NCI-H526 treated with DMSO at 0.1 percent for 48 hours (cell line): ENCODE results near the gene SPTBN1.
"Not testable (repeated sequence)": the region's sequence is repeated elsewhere in the genome, so short reads cannot be mapped to it uniquely, and the experiment has no call there.

Experiments
- DNase-seq: peaks from one replicate; lab custom pipeline; 2025; lab: John Stamatoyannopoulos, UW

The SPTBN1 gene

DNA sequence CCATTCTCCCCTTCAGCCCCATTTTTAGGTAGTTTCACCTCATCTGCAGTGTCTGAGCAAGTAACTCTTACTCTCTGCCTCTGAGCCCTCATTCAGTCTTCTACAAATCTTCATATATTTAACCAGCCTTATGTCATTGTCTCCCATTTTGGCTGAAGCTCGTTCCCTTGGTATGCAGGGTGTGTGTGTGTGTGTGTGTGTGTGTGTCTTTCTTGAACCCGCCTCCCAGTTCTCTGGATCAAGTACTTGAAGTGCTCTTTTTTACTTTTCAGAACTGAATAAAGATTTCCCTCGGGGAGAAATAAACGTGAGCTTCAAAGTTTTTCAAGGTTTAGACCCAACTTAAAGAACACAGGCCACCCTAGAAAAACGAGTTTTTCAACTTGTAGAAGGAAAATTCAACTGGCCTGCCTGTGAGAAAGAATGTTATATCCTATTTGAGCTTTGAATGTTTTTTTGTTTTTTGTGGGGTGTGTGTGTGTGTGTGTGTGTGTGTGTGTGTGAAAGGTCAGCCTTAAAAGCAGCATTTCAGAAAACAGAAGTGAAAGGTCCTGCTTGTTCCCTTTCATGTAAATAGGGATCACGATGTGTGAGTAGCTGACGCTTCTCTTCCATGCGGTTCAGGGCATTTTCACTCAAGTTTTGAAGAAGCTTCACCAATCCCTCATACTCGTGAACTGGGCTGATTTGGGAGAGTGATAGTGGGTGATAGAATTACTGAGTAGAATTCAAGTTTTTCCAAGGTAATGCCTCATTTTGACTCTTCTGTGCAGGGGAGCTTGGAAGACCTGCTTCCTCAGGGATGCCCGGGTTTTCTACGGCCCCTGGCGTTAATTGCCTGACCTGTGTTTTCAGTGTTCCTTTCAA lies 216.7 kb downstream of the SPTBN1 start:
- no peak for DNase-seq

DNA sequence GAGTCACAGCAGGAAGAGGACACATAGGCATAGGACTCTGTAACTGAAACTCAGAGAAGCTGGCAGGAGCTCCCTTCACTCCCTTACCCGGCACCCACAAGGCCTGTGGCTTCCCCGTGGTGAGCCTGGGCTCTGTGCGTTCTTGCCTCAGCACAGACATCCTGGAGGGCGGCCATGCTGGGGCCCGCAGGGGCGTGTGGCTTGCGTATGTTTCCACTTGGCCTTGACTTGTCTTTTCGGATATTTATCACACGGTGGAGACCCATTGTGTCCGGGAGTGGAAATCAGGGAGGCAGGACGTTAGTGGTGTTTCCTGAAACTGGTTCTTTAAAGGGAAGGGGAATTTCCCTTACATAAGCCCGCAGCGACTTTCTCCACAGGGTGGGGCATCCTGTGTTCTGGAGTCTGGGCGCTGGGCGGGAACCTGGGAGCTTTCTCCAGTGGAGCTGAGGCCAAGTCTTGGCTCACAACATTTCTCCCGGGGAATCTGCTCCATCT lies 217.4 kb downstream of the SPTBN1 start:
- DNase-seq, result no peak

- no peak for DNase-seq
These were observed 219.2 kb downstream of the SPTBN1 start for GRCh38 chr2:54675281-54675680.

GRCh38 chr2:54675738-54676137 lies 219.6 kb downstream of the SPTBN1 start:
- no peak for DNase-seq

- DNase-seq, result no peak
These were observed 220.5 kb downstream of the SPTBN1 start for GRCh38 chr2:54676656-54677055.

DNA sequence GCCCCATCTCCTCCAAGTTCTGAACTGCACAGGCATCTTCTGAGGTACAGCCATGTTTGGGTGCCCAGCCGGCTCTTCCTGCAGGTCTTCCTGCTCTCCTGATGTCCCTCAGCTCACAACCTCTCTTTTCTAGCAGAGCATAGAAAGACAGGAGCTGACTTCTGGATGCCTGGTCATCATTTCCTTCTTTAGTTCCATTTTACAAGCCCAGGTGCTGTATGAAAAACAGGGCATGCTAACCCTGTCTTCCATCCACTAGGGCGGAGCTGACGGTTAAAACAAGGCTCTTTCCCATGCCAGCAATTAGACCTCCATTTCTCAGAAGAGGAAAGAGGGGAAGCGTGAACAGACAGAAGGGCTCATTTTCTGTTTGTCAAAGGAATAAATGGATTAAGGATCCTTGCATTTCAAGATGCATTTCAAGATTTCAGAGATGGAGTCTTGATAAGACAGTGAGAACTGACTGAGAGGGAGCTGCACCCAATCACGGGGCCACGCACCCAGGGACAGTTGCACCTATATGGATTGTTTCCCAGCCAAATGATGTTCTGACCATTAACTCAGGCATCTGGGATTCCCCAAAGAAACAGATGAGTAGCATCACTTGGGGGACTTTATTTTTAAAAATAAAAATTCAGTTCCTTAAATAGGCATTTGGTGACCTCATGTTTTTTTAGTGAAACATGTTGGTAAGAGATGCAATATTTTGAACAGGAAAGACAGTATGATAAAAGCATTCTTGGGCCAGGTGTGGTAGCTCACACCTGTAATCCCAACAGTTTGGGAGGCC lies 221.5 kb downstream of the SPTBN1 start:
- no peak for DNase-seq

GRCh38 chr2:54678719-54679118 lies 222.6 kb downstream of the SPTBN1 start:
- DNase-seq, result peak; percentile 23

DNA sequence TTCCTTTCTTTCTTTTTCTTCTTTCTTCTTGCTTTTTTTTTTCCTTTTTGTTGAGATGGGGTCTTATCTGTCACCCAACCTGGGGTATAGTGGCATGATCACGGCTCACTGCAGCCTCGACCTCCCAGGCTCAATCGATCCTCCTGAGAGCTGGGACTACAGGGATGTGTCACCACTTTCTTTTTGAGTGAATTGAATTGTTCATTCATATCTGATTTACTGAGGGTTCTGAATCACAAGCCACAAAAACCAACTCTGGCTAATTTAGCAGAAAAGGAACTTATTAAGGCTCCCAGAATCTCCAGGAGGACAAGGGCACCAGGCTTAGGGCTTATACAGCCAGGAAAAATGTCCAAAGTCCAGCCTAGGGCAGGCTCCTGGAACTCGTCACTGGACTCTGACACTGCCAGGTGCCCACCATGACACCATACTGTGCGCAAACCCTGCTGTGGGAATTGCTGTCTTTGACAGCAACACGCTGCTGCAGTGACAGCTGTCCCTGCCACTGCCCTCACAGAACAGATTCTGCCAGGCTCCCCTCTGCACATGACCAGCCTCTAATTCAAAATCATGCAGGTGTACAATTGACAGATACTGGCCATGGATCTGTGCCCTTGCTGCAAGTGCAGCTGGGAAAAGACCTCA lies 224.4 kb downstream of the SPTBN1 start:
- no peak for DNase-seq

DNA sequence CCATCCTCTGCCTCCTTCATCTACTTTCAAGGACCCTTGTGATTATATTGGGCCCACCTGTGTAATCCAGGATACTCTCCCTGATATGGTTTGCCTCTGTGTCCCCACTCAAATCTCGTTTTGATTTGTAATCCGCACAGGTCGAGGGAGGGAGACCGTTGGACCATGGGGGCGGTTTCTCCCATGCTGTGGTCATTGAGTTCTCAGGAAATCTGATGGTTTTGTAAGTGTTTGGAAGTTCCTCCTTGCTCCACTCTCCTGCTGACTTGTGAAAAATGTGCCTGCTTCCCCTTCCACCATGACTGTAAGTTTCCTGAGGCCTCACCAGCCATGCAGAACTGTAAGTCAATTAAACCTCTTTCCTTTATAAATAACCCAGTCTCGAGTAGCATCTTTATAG lies 225.3 kb downstream of the SPTBN1 start:
- DNase-seq, result no peak

DNA sequence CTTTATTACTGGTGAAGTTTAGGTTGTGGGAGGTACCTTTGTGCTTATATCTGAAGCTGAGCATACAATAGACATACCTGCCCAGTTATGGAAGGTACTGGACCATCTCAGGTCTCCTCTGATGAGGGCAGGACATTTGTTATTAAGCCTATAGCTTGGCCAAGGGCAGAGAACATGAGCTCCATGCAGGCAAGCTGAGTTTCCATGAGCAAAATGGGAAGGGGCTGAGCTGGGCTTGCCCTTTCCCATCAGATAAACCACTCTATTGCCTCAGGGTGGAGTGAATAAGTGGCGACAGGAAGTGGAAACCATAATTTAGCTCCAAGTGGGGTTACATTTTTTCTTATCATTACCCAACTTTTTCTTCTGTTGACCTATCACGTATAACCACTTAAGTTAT lies 227.5 kb downstream of the SPTBN1 start:
- DNase-seq, result no peak

DNA sequence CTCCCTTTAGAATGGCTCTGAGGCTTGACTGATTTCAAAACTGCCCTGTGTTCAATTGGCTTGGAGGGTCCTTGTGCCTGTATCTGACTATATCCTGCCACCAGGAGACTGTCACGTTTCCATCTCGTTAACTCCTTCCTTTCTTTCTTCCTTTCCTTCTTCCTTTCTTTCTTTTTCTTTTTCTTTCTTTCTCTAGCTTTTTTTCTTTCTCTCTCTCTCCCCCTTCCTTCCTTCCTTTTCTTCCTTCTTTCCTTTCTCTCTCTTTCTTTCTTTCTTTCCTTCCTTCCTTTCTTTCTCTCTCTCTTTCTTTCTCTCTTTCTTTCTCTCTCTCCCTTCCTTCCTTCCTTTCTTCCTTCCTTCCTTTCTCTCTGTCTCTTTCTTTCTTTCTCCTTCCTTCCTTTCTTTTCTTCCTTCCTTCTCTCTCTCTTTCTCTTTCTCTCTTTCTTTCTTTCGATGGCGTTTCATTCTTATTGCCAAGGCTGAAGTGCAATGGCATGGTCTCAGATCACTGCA lies 229.2 kb downstream of the SPTBN1 start:
- no peak for DNase-seq

DNA sequence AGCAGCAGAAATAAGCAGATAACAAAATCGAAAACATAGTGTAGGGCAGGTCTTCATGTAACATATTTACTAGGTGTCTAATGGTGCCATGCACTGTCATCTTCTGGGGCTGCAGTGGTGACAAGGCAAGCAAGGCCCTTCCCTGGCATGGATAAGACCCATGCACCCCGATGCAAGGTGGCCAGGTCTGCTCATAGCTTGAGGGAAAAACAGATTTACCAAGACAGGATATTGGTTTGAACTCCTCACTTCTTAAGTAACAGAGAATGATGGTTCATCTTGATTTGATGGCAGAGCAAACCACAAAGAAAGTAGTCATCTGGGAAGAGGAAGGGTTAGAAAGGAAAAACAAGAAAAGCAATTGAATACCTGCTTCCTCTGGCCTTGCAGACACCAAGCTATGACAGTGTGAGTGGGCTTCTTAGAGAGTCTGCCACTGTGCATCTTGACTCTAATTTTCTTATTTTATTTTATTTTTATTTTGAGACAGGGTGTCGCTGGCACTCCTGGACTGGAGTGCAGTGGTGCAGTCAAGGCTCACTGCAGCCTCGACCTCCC lies 231.5 kb downstream of the SPTBN1 start:
- no peak for DNase-seq

DNA sequence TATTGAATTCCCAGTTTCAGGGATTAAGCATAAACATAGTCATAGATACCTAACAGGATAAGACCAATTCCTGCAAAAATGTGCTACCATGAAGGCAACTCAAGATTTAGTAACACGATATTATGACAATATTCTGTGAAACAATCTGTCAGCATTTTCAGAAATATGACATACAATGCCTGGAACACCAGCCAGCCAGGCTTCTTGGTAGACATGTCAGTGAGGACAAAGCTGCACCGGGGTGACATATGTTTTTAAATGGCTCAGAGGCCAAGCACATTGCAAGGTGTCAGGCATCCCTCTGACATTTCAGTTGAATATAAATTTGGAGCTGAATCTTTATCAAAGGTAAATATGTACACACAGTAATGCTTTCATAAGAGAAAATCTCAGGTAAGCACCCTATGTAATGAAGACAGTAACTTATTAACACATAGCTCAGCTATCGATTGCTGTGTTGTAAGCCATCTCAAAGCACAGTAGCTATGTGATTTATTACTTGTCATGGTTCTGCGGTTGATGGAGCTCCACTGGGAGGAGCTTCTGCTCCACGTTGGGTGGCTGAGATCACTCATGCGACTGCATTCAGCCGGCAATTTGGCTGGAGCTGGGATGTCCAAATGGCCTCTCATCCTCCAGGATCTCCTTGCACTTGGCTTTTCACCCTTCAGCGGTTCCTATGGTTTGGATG lies 235.5 kb downstream of the SPTBN1 start:
- DNase-seq, result no peak

DNA sequence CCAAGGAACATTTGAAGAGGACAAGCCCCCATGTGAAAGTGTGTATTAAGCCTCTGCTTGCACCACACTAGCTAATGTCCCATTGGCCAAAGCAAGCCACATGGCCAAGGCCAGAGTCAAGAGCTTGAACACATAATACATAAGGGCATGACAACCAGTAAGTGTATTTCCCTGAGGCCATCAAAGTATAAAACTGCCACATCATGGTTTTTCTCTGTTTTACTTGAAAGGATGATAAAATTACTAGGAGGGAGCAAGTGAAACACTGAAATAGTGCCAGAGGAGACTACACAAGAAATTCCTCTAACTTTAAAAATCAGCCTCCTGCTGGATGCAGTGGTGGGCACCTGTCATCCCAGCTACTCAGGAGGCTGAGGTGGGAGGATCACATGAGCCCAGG lies 236.4 kb downstream of the SPTBN1 start:
- no peak for DNase-seq

- DNase-seq, result no peak
These were observed 239.3 kb downstream of the SPTBN1 start for GRCh38 chr2:54695378-54695777.

GRCh38 chr2:54697934-54698333 lies 241.8 kb downstream of the SPTBN1 start:
- DNase-seq, result no peak

- DNase-seq, result not testable (repeated sequence)
These were observed 242.8 kb downstream of the SPTBN1 start for GRCh38 chr2:54698926-54699325.

DNA sequence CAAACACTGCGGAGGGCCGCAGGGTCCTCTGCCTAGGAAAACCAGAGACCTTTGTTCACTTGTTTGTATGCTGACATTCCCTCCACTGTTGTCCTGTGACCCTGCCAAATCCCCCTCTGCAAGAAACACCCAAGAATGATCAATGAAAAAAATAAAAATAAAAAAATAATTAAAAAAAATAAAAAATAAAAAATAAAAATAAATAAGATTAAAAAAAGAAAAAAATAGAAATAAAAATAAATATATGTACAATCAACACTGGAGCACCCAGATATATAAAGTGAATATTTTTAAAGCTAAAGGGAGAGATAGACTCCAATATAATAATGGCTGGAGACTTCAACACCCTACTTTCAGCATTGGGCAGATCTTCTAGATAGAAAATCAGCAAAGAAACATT lies 243.5 kb downstream of the SPTBN1 start:
- no peak for DNase-seq

DNA sequence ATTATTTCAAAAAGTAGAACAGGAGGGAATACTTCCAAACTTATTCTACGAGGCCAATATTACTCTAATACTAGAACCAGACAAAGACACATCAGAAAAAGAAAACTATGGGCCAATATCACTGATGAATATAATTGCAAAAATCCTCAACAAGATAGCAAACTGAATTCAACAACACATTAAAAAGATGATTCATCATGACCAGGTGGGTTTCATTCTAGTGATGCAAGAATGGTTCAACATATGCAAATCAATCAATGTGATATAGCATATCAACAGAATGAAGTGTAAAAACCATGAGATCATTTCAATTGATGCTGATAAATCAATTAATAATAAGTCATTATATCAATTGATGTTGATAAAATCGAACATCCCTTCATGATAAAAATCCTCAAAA lies 244.9 kb downstream of the SPTBN1 start:
- no peak for DNase-seq

DNA sequence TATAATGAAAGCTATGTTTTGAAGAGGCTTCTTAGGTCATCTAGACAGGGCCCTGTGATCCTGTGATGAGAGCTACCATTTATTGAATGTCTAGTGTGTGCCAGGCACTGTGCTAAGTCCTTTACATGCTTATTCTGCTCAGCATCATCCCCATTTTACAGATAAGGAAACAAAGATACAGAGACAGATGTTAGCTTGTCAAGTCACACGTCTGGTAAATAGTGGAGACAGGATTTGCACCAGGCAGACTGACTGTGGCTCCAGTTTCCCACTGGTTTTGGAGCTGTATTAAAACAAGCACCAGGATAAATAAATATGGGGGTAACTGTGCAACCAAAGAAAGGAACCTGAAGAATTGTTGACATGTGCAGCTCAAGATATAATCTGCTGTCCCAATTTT lies 248.1 kb downstream of the SPTBN1 start:
- DNase-seq, result no peak
